NT2/D1 (cell line): ENCODE measurements around the gene ZNF234.
"Not testable (repeated sequence)": the region's sequence is repeated elsewhere in the genome, so short reads cannot be mapped to it uniquely, and the experiment has no call there.

Experiments
- DNase-seq: peaks from one replicate; pipeline ENCODE4 v3.0.0-alpha.2; 2011; ENCODE audit warnings: low read depth, low spot score
- H3K27me3 ChIP-seq: 2 replicates; pipeline ENCODE4 v1.6.0; 2011; ENCODE audit warnings: mild to moderate bottlenecking; ENCODE audit not compliant: insufficient read length, insufficient read depth
- H3K36me3 ChIP-seq: 2 replicates; pipeline ENCODE4 v1.6.1; 2011; ENCODE audit warnings: mild to moderate bottlenecking, low read length, mixed read lengths; ENCODE audit not compliant: insufficient read depth, insufficient read length
- H3K4me1 ChIP-seq: 2 replicates; pipeline ENCODE4 v1.5.1; 2011; ENCODE audit not compliant: insufficient read depth, insufficient read length
- H3K4me3 ChIP-seq: 2 replicates; pipeline ENCODE4 v1.5.1; 2011; ENCODE audit warnings: low read depth; ENCODE audit not compliant: insufficient read length
- H3K9ac ChIP-seq: 2 replicates; pipeline ENCODE4 v1.6.0; 2011; ENCODE audit warnings: low read depth; ENCODE audit not compliant: insufficient read length
- H3K9me3 ChIP-seq: 2 replicates; pipeline ENCODE4 v1.5.1; 2011; ENCODE audit warnings: mild to moderate bottlenecking, low read length; ENCODE audit not compliant: insufficient read depth
- SUZ12 ChIP-seq: IDR thresholded peaks from 2 replicates; pipeline ENCODE4 v1.6.1; 2011; ENCODE audit not compliant: insufficient read length, insufficient read depth; ENCODE audit errors: extremely low read depth
- YY1 ChIP-seq: IDR thresholded peaks from 2 replicates; pipeline ENCODE4 v1.6.1; 2011; ENCODE audit not compliant: insufficient read length, insufficient read depth
- ZNF274 ChIP-seq: IDR thresholded peaks from 2 replicates; pipeline ENCODE4 v1.6.1; 2011; ENCODE audit warnings: mild to moderate bottlenecking, low read depth, low read length

Gene ZNF234

GRCh38 chr19:44156475-44156874 lies 15.1 kb downstream of the ZNF234 start:
- Histone ChIP-seq H3K9me3 (peaks cover 39% of the 10 kb centered on the region), H3K36me3 (peaks cover 53% of the 10 kb centered on the region), H3K4me3 (no peak overlapping the region), H3K27me3 (no peaks in the 10 kb centered on the region), H3K9ac (no peak overlapping the region), H3K4me1 (no peaks in the 10 kb centered on the region)
- TF ChIP-seq YY1 = no peak
- no peak for TF ChIP-seq SUZ12
- no peak for TF ChIP-seq ZNF274
- no peak for DNase-seq

- Histone ChIP-seq H3K36me3 (peaks cover 15% of the 10 kb centered on the region), H3K9me3 (no peaks in the 10 kb centered on the region), H3K27me3 (no peaks in the 10 kb centered on the region), H3K4me1 (no peaks in the 10 kb centered on the region), H3K9ac (no peak overlapping the region), H3K4me3 (no peak overlapping the region)
- no peak for DNase-seq
- TF ChIP-seq ZNF274 (no peak), SUZ12 (no peak), YY1 (no peak)
Observed at GRCh38 chr19:44163789-44164188, 22.4 kb downstream of the ZNF234 start.

GRCh38 chr19:44164327-44164672 lies 22.9 kb downstream of the ZNF234 start:
- H3K4me1 ChIP-seq = no peaks in the 10 kb centered on the region
- no peaks in the 10 kb centered on the region for H3K27me3 ChIP-seq
- no peaks in the 10 kb centered on the region for H3K9me3 ChIP-seq
- H3K36me3 ChIP-seq = peaks cover 18% of the 10 kb centered on the region
- TF ChIP-seq ZNF274 = no peak
- peak overlapping the region; percentile 85 for H3K4me3 ChIP-seq
- peak overlapping the region; percentile 38 for H3K9ac ChIP-seq
- DNase-seq = no peak

- peak; percentile 79 for DNase-seq
- H3K4me1 ChIP-seq = no peaks in the 10 kb centered on the region
- H3K9ac ChIP-seq = peak within 1 kb of the TSS; percentile 88
- H3K27me3 ChIP-seq = no peaks in the 10 kb centered on the region
- H3K9me3 ChIP-seq = no peaks in the 10 kb centered on the region
- peaks cover 24% of the 10 kb centered on the region for H3K36me3 ChIP-seq
- H3K4me3 ChIP-seq = peak within 1 kb of the TSS; percentile 85
- no peak for TF ChIP-seq ZNF274
- TF ChIP-seq YY1 = peak; percentile 72
Observed at GRCh38 chr19:44164673-44165512, 23.5 kb downstream of the ZNF234 start, which contains the start of gene ZNF226. Gene ZNF226, plus strand, starts transcription at chr19:44165100. Its CDS starts 4,981 bp downstream, at chr19:44170081.

- not testable (repeated sequence) for H3K9ac ChIP-seq, H3K4me3 ChIP-seq, H3K9me3 ChIP-seq, H3K4me1 ChIP-seq, H3K27me3 ChIP-seq, DNase-seq
- H3K36me3 ChIP-seq = peaks cover 78% of the 10 kb centered on the region
Observed at GRCh38 chr19:44170660-44171059, 29.3 kb downstream of the ZNF234 start.

- Histone ChIP-seq H3K9me3 (no peaks in the 10 kb centered on the region), H3K27me3 (no peaks in the 10 kb centered on the region), H3K36me3 (peaks cover 61% of the 10 kb centered on the region), H3K9ac (no peak overlapping the region), H3K4me1 (no peaks in the 10 kb centered on the region), H3K4me3 (no peak overlapping the region)
- TF ChIP-seq ZNF274 = no peak
- no peak for TF ChIP-seq SUZ12
- TF ChIP-seq YY1 = no peak
- no peak for DNase-seq
Observed at GRCh38 chr19:44176590-44176989, 35.2 kb downstream of the ZNF234 start.

GRCh38 chr19:44180968-44181367 lies 39.6 kb downstream of the ZNF234 start:
- H3K4me3 ChIP-seq = no peak overlapping the region
- no peaks in the 10 kb centered on the region for H3K9me3 ChIP-seq
- H3K4me1 ChIP-seq = no peaks in the 10 kb centered on the region
- H3K36me3 ChIP-seq = peaks cover 17% of the 10 kb centered on the region
- DNase-seq = no peak
- TF ChIP-seq ZNF274 (no peak), SUZ12 (no peak), YY1 (no peak)
- no peaks in the 10 kb centered on the region for H3K27me3 ChIP-seq
- H3K9ac ChIP-seq = no peak overlapping the region

- Histone ChIP-seq H3K4me1 (no peaks in the 10 kb centered on the region), H3K9ac (no peak overlapping the region), H3K36me3 (peaks cover 5% of the 10 kb centered on the region), H3K9me3 (no peaks in the 10 kb centered on the region), H3K4me3 (no peak overlapping the region), H3K27me3 (no peaks in the 10 kb centered on the region)
- no peak for DNase-seq
- TF ChIP-seq YY1 (no peak), ZNF274 (no peak), SUZ12 (no peak)
Observed at GRCh38 chr19:44182145-44182544, 40.8 kb downstream of the ZNF234 start.
